Testis (tissue), 2 donors: ENCODE measurements around the gene MSI2.

Experiments
- CTCF ChIP-seq, 3 experiments: fragments of 450-650 bp in 2 of 3; fragments of 200-600 bp in 1 of 3; sonication (generic) in 1 of 3; IDR thresholded peaks; one replicate each; pipeline ENCODE4 v1.5.1; 2016 to 2019; ENCODE audit warnings: antibody characterized with exemption in 3 of 3, mild to moderate bottlenecking in 2 of 3, moderate library complexity in 1 of 3
- POLR2A ChIP-seq: fragments of 450-650 bp; IDR thresholded peaks from one replicate; pipeline ENCODE4 v1.6.1; 2017; ENCODE audit warnings: antibody characterized with exemption, mild to moderate bottlenecking, moderate library complexity

GRCh38 chr17:57247261-57247660, 9.1 kb upstream of the MSI2 start:
- no peak for TF ChIP-seq CTCF (IDR thresholded peaks at IDR 0.05)
- TF ChIP-seq POLR2A, result no peak
